Endodermal cell (in vitro differentiated cells): Measurements from ENCODE around the gene SEMA4F. TPM values are rescaled to one million over a fixed set of nuclear protein-coding genes. Genes with fewer than 3 reads are reported as not detected.

Experiments used
- DNase-seq: peaks from one replicate; pipeline ENCODE4 v3.0.0-alpha.2; 2017
- H3K27ac ChIP-seq: 2 replicates; pipeline ENCODE4 v1.5.1; 2013; ENCODE audit warnings: mild to moderate bottlenecking, low read depth, low read length, moderate library complexity
- H3K27me3 ChIP-seq: 2 replicates; pipeline ENCODE4 v1.6.1; 2013; ENCODE audit warnings: mild to moderate bottlenecking, low read length, moderate library complexity; ENCODE audit not compliant: insufficient read depth, control insufficient read depth, poor library complexity, severe bottlenecking
- H3K36me3 ChIP-seq: 2 replicates; pipeline ENCODE4 v1.7.0; 2013; ENCODE audit warnings: mild to moderate bottlenecking, low read length, moderate library complexity; ENCODE audit not compliant: control insufficient read depth, insufficient read depth
- H3K4me1 ChIP-seq: one replicate; pipeline ENCODE4 v1.7.0; 2013; ENCODE audit warnings: low read length; ENCODE audit not compliant: control insufficient read depth, insufficient read depth
- H3K4me3 ChIP-seq: 2 replicates; pipeline ENCODE4 v1.5.1; 2013; ENCODE audit warnings: mild to moderate bottlenecking, low read length, moderate library complexity
- H3K9ac ChIP-seq: 2 replicates; pipeline ENCODE4 v1.6.1; 2013; ENCODE audit warnings: mild to moderate bottlenecking, low read length, moderate library complexity; ENCODE audit not compliant: poor library complexity, severe bottlenecking; ENCODE audit errors: extremely low read depth
- H3K9me3 ChIP-seq: 2 replicates; pipeline ENCODE4 v1.6.1; 2013; ENCODE audit warnings: mild to moderate bottlenecking, low read length, moderate library complexity; ENCODE audit not compliant: control insufficient read depth
- H3K27ac Mint-ChIP-seq: 2 replicates; pipeline ENCODE4 v1.8.0; 2020; ENCODE audit warnings: mixed read lengths
- H3K27me3 Mint-ChIP-seq: 2 replicates; pipeline ENCODE4 v1.8.0; 2021; ENCODE audit warnings: mild to moderate bottlenecking, mixed read lengths; ENCODE audit not compliant: insufficient read depth
- H3K36me3 Mint-ChIP-seq: 2 replicates; pipeline ENCODE4 v1.8.0; 2020; ENCODE audit warnings: low read depth, mixed read lengths
- H3K4me1 Mint-ChIP-seq: 2 replicates; pipeline ENCODE4 v1.8.0; 2020; ENCODE audit warnings: mixed read lengths
- H3K4me3 Mint-ChIP-seq: 2 replicates; pipeline ENCODE4 v1.8.0; 2020; ENCODE audit warnings: mild to moderate bottlenecking, moderate library complexity, mixed read lengths
- H3K9me3 Mint-ChIP-seq: 2 replicates; pipeline ENCODE4 v1.8.0; 2020; ENCODE audit warnings: mild to moderate bottlenecking, mixed read lengths
- CTCF ChIP-seq: fragments of 200-600 bp; sonication (generic); conservative IDR thresholded peaks from 2 replicates; pipeline ENCODE4 v1.5.0; 2021; ENCODE audit warnings: antibody characterized with exemption, mild to moderate bottlenecking
- WGBS, 2 experiments: methylation state at CpG; one replicate each; pipeline versions ENCODE4 v1.1.5 to v1.1.7; 2013; ENCODE audit warnings: missing lambda C conversion rate in 2 of 2, mixed read lengths in 1 of 2; ENCODE audit not compliant: insufficient coverage in 1 of 2, insufficient read length in 1 of 2; 5-methylcytosine and 5-hydroxymethylcytosine counted together
- long read RNA-seq, 4 experiments: library from polyadenylated mRNA in 2 of 4; library from RNA in 1 of 4; library from capped mRNA in 1 of 4; stranded (forward) in 3 of 4; unstranded in 1 of 4; transcript quantifications; one replicate each; pipeline ENCODE4 v2.0.0, GENCODE V29; 2020 to 2021; ENCODE audit warnings: inconsistent platforms in 1 of 4
- polyA plus RNA-seq, 2 experiments: library from polyadenylated mRNA; stranded (reverse); fragments of 50-300 nt; gene quantifications; one replicate each; pipeline ENCODE4 v1.2.3, GENCODE V29; 2013
- total RNA-seq, 2 donors: library from RNA; stranded (reverse); fragmentation: NEBNext Ultra II Directional in 1 of 2; extraction: Animal tissue kit (Norgen Biotek cat#: 25700) in 1 of 2; gene quantifications; 2 replicates in 1 of 2; 3 replicates in 1 of 2; pipeline ENCODE4 v1.2.1, GENCODE V29; 2021

SEMA4F gene
- 10 to 100 TPM in 1 of 2 donors, 1 to 10 TPM in 1; 7.0 to 10.1 TPM for total RNA-seq
- polyA plus RNA-seq (2013, experiment 1 of 2) = 10.4 TPM
- 9.3 TPM for polyA plus RNA-seq (2013, experiment 2 of 2)
- long read RNA-seq, experiment 1, partial matches to known transcripts = 2 of 6 reads
- long read RNA-seq, experiment 1, other reads (novel, unspliced or antisense) = 4 of 6 reads
- long read RNA-seq, experiment 2, full-length matches to known transcripts = 12 of 20 reads
- long read RNA-seq, experiment 2, partial matches to known transcripts = 2 of 20 reads
- long read RNA-seq, experiment 2, other reads (novel, unspliced or antisense) = 6 of 20 reads
- long read RNA-seq, experiment 3, full-length matches to known transcripts = 38 of 49 reads
- long read RNA-seq, experiment 3, partial matches to known transcripts = 5 of 49 reads
- long read RNA-seq, experiment 3, other reads (novel, unspliced or antisense) = 6 of 49 reads
- long read RNA-seq, experiment 4, partial matches to known transcripts = 1 of 1 reads
- long read RNA-seq, experiment 4, other reads (novel, unspliced or antisense) = 0 of 1 reads

DNA sequence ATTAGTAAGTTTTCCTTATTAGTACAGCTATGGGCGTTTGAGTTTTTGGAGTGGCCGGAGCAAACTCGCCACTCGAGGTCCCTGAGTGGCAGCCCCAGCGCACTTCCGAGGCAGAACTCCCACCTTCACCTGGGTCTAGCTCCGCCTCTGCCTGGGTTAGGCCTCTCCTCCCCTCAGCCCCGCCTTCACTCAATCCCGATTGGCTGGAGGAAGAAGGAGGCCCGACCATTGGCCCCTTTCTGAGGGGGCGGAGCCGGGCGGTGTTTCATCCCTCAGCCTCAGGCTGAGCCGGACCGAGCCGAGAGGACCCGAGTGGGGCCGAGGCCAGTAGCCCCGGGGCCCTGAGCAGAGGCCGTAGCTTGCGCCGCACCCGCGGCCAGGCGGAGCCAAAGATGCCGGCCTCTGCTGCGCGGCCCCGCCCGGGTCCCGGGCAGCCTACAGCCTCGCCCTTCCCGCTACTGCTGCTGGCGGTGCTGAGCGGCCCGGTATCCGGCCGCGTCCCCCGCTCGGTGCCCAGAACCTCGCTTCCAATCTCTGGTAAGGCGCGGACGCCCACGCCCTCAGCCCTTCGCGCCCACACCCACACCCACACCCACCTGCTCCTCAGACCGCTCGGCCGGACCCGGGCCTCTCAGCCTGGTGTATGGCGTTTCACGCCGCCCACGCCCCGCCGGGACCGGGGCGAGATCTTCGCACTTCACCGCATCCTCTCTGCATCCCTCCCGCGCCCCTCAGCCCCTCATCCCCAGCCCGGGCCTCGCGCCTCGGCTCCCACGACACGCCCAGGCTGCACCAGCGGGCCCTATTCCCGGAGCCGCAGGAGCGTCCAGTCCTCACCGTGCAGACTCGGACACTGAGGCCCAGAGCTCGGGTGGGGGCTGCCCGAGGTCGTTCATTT, at the start of gene SEMA4F:
Gene SEMA4F (plus strand): TSS at position 263 of the 898 bp plus-strand sequence. CDS start 130 bp downstream, at position 393.
- no peak within 1 kb of the TSS for H3K27ac Mint-ChIP-seq
- WGBS, 2 experiments = 2 to 3% methylated on average over 15 to 79 of the region's 79 CpGs
- no peak for TF ChIP-seq CTCF
- H3K27me3 ChIP-seq = peaks cover 39% of the 10 kb centered on the region
- H3K4me3 Mint-ChIP-seq = peak within 1 kb of the TSS; percentile 52
- H3K27me3 Mint-ChIP-seq = peaks cover 50% of the 10 kb centered on the region
- no peak within 1 kb of the TSS for H3K27ac ChIP-seq
- peaks cover 3% of the 10 kb centered on the region for H3K9me3 ChIP-seq
- H3K4me3 ChIP-seq = peak within 1 kb of the TSS; percentile 80
- H3K9ac ChIP-seq = peak within 1 kb of the TSS; percentile 6
- peaks cover 13% of the 10 kb centered on the region for H3K4me1 Mint-ChIP-seq
- H3K36me3 ChIP-seq = no peaks in the 10 kb centered on the region
- DNase-seq = peak; percentile 99
- peaks cover 2% of the 10 kb centered on the region for H3K4me1 ChIP-seq
- H3K36me3 Mint-ChIP-seq = no peaks in the 10 kb centered on the region
- peaks cover 11% of the 10 kb centered on the region for H3K9me3 Mint-ChIP-seq

DNA sequence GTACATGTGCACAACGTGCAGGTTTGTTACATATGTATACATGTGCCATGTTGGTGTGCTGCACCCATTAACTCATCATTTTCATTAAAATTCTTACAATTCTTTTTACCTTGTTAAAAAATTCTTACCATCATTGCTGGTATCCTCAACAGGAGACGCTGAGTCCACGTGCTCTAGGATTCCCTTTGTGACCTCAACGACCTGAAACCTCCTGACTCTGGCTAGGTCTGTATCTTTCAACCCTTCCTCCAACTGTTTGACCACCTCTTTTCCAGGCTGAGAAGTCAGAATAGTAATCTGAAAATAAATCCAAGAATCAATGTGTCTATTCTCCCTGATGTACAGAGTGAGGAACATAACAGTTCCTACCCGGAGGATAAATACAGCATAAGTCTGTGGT, 47.1 kb upstream of the SEMA4F start:
- Histone ChIP-seq H3K4me3 (no peak overlapping the region), H3K9ac (no peak overlapping the region), H3K9me3 (peaks cover 6% of the 10 kb centered on the region), H3K4me1 (no peaks in the 10 kb centered on the region), H3K27ac (no peak overlapping the region), H3K27me3 (peaks cover 27% of the 10 kb centered on the region), H3K36me3 (no peaks in the 10 kb centered on the region)
- Mint-ChIP-seq H3K4me1 (no peaks in the 10 kb centered on the region), H3K9me3 (peaks cover 8% of the 10 kb centered on the region), H3K4me3 (no peak overlapping the region), H3K27me3 (peaks cover 8% of the 10 kb centered on the region), H3K27ac (no peak overlapping the region), H3K36me3 (peaks cover 8% of the 10 kb centered on the region)
- WGBS, 2 experiments = 86 to 87% methylated on average over 2 to 4 of the region's 5 CpGs
- DNase-seq = no peak
- TF ChIP-seq CTCF = no peak

DNA sequence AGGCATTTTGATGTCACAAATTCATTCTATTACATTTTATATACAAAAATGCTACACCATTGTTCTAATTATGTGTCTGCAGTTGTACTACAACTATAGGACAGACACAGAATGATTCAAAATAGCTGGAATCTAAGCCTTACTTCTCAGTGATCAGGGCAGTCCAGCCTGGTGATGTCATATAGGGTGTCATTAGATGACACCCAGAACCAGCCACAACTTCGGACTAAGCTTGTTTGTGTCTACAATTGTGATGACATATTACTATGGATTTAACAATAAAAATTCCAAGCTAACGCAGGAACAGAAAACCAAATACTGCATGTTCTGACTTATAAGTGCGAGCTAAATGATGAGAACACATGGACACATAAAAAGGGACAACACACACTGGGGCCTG, 36.9 kb upstream of the SEMA4F start:
- no peak overlapping the region for H3K9ac ChIP-seq
- Mint-ChIP-seq H3K27ac (no peak overlapping the region), H3K36me3 (no peaks in the 10 kb centered on the region), H3K27me3 (no peaks in the 10 kb centered on the region), H3K4me3 (no peak overlapping the region), H3K4me1 (peaks cover 11% of the 10 kb centered on the region), H3K9me3 (no peaks in the 10 kb centered on the region)
- TF ChIP-seq CTCF = no peak
- DNase-seq = no peak
- H3K36me3 ChIP-seq = no peaks in the 10 kb centered on the region
- no peaks in the 10 kb centered on the region for H3K9me3 ChIP-seq
- H3K4me3 ChIP-seq = no peak overlapping the region
- 93 to 100% methylated on average over 2 to 3 of the region's 3 CpGs for WGBS, 2 experiments
- H3K4me1 ChIP-seq = peaks cover 5% of the 10 kb centered on the region
- peaks cover 8% of the 10 kb centered on the region for H3K27me3 ChIP-seq
- no peak overlapping the region for H3K27ac ChIP-seq
